ENCODE results near the gene LRRC58. TPM values are rescaled to one million over a fixed set of nuclear protein-coding genes. Genes with fewer than 3 reads are reported as not detected.

Gene LRRC58
- total and polyA plus RNA-seq, 2 of the 13 experiments (the other 11 are each of a cell fraction or from before 2014, with no cell fraction given) = 9.7 to 17.3 TPM

GRCh38 chr3:120311863-120312794 lies 37.0 kb downstream of the LRRC58 start:
- in situ Hi-C loops (cut with HindIII; ENCODE audit: extremely low pct_ligation_motif_present, low pct_unique_long_range_greater_than_20kb) = no loop called here

More at GRCh38 chr3:120311863-120312794, 37.0 kb downstream of the LRRC58 start:
- Histone ChIP-seq H3K27ac (ENCODE audit: extremely low read length, insufficient read depth, low read length) (no peak overlapping the region), H3K9me3 (ENCODE audit: low read length) (no peaks in the 10 kb centered on the region; the same call in 1 of the 2 replicates), H3K4me3 (replicated peaks in 1 of 3; ENCODE audit: insufficient read depth in 1 of 3, low read depth in 2 of 3, low read length in 3 of 3) (no peak overlapping the region), H3K4me1 (ENCODE audit: insufficient read depth, low read length) (no peaks in the 10 kb centered on the region), H4K20me1 (ENCODE audit: insufficient read depth, low read length) (no peaks in the 10 kb centered on the region), H3K9ac (ENCODE audit: insufficient read depth, low read depth, low read length) (no peak overlapping the region), H3K79me2 (ENCODE audit: insufficient read depth, low read length) (no peaks in the 10 kb centered on the region), H3K4me2 (ENCODE audit: low read depth, low read length) (no peak overlapping the region), H2AFZ (ENCODE audit: low read length) (no peak overlapping the region), H3K27me3 (ENCODE audit: control insufficient read depth in 1 of 2, insufficient read depth in 2 of 2, low read length in 2 of 2) (no peaks in the 10 kb centered on the region), H3K36me3 (replicated peaks in 1 of 2; ENCODE audit: control insufficient read depth in 1 of 2, insufficient read depth in 2 of 2, low read length in 2 of 2) (no peaks in the 10 kb centered on the region; a peak in 1 of 5 replicates)
- intact Hi-C loops (cut with micrococcal nuclease; ENCODE audit: unreplicated experiment) = no loop called here
- DNase-seq (ENCODE audit: low spot score) (no peak), FAIRE-seq (no peak), ATAC-seq (no peak)
- ChIA-PET POLR2A (no interaction called here), CTCF (ENCODE audit: low intra/inter-chr PET ratio, low total read pairs) (no interaction called here)
- WGBS (ENCODE audit: low lambda C conversion rate) = 86% methylated on average over 22 of the region's 24 CpGs
- no peak for TF ChIP-seq ZNF776 (CRISPR knock-in tag; IDR thresholded peaks at IDR 0.05)
- TF ChIP-seq ZBTB49 (CRISPR knock-in tag; IDR thresholded peaks at IDR 0.05; ENCODE audit: borderline replicate concordance) = no peak
- no peak for TF ChIP-seq CCAR2 (optimal IDR thresholded peaks at IDR 0.05; ENCODE audit: low read depth, low read length)
- TF ChIP-seq SNAPC4 (CRISPR knock-in tag; IDR thresholded peaks at IDR 0.05) = no peak
- TF ChIP-seq ZNF543 (CRISPR knock-in tag; IDR thresholded peaks at IDR 0.05) = no peak
- TF ChIP-seq RXRA (CRISPR knock-in tag; IDR thresholded peaks at IDR 0.05) = no peak
- no peak for TF ChIP-seq CREB1 (IDR thresholded peaks at IDR 0.05)
- no peak for TF ChIP-seq CREB1 (CRISPR knock-in tag; IDR thresholded peaks at IDR 0.05)
- no peak for TF ChIP-seq HMG20B (CRISPR knock-in tag; conservative IDR thresholded peaks at IDR 0.05)
- no peak for TF ChIP-seq RAD51 (IDR thresholded peaks at IDR 0.05; ENCODE audit: borderline replicate concordance)
- no peak for TF ChIP-seq PLRG1 (conservative IDR thresholded peaks at IDR 0.05)
- TF ChIP-seq ZNF282 (IDR thresholded peaks at IDR 0.05; ENCODE audit: partially characterized antibody) = no peak
- TF ChIP-seq ZNF777 (CRISPR knock-in tag; IDR thresholded peaks at IDR 0.05) = no peak
- TF ChIP-seq THYN1 (CRISPR knock-in tag; IDR thresholded peaks at IDR 0.05; ENCODE audit: borderline replicate concordance, low read depth) = no peak
- TF ChIP-seq E2F1 (CRISPR knock-in tag; IDR thresholded peaks at IDR 0.05) = no peak
- no peak for TF ChIP-seq MXI1 (IDR thresholded peaks at IDR 0.05; ENCODE audit: borderline replicate concordance, low read depth, low read length)
- TF ChIP-seq RORA (CRISPR knock-in tag; IDR thresholded peaks at IDR 0.05) = no peak
- BruUV-seq (replicated peaks) = no TSS peak

Measured in HepG2 (cell line).